GM12801 (cell line): ENCODE measurements around the gene AVL9.

Experiments
- CTCF ChIP-seq: IDR thresholded peaks from one replicate; pipeline ENCODE4 v1.5.1; 2011; ENCODE audit warnings: control low read depth; ENCODE audit not compliant: insufficient read length; ENCODE audit errors: extremely low read depth

AVL9 gene

GRCh38 chr7:32462977-32463376 lies 32.3 kb upstream of the AVL9 start:
- no peak for TF ChIP-seq CTCF

GRCh38 chr7:32470871-32471270 lies 24.4 kb upstream of the AVL9 start:
- no peak for TF ChIP-seq CTCF

GRCh38 chr7:32472015-32472414 lies 23.3 kb upstream of the AVL9 start:
- TF ChIP-seq CTCF, result no peak

GRCh38 chr7:32474008-32474407 lies 21.3 kb upstream of the AVL9 start:
- TF ChIP-seq CTCF, result no peak

GRCh38 chr7:32476816-32477648 lies 18.3 kb upstream of the AVL9 start:
- no peak for TF ChIP-seq CTCF

GRCh38 chr7:32477649-32477980 lies 17.7 kb upstream of the AVL9 start:
- no peak for TF ChIP-seq CTCF

- TF ChIP-seq CTCF, result no peak
Measured at GRCh38 chr7:32479574-32480200, 15.6 kb upstream of the AVL9 start.
